ENCODE data around the gene HSPB6.

HSPB6 gene

GRCh38 chr19:35755550-35756376, 1.1 kb downstream of the HSPB6 start:
- Histone ChIP-seq H3K79me2 (ENCODE audit: insufficient read depth, low read depth) (peaks cover 12% of the 10 kb centered on the region; the same call in 1 of the 2 replicates), H3K27me3 (ENCODE audit: insufficient read depth, low read depth) (no peaks in the 10 kb centered on the region), H3K27ac (no peak overlapping the region), H3K4me2 (no peak overlapping the region), H4K20me1 (ENCODE audit: insufficient read depth) (no peaks in the 10 kb centered on the region), H3K9ac (no peak overlapping the region), H2AFZ (ENCODE audit: low read depth) (no peak overlapping the region), H3K4me1 (ENCODE audit: low read depth, poor library complexity, severe bottlenecking) (peaks cover 16% of the 10 kb centered on the region), H3K4me3 (IDR thresholded peaks at IDR 0.05; ENCODE audit: insufficient read depth, low read depth, low read length) (no peak overlapping the region), H3K36me3 (ENCODE audit: insufficient read depth) (no peaks in the 10 kb centered on the region)
- TF ChIP-seq CTCF (conservative IDR thresholded peaks at IDR 0.05; ENCODE audit: low read depth, low read length) = no peak

- Histone ChIP-seq H3K4me1 (ENCODE audit: low read depth, poor library complexity, severe bottlenecking) (peaks cover 16% of the 10 kb centered on the region), H3K79me2 (ENCODE audit: insufficient read depth, low read depth) (peaks cover 12% of the 10 kb centered on the region; the same call in 1 of the 2 replicates), H3K27me3 (ENCODE audit: insufficient read depth, low read depth) (no peaks in the 10 kb centered on the region), H3K36me3 (ENCODE audit: insufficient read depth) (no peaks in the 10 kb centered on the region), H3K4me2 (no peak overlapping the region), H2AFZ (ENCODE audit: low read depth) (no peak overlapping the region), H3K27ac (no peak overlapping the region), H4K20me1 (ENCODE audit: insufficient read depth) (no peaks in the 10 kb centered on the region), H3K4me3 (IDR thresholded peaks at IDR 0.05; ENCODE audit: insufficient read depth, low read depth, low read length) (no peak overlapping the region), H3K9ac (no peak overlapping the region)
- TF ChIP-seq CTCF (conservative IDR thresholded peaks at IDR 0.05; ENCODE audit: low read depth, low read length) = no peak
Observed at GRCh38 chr19:35755131-35755549, 1.7 kb downstream of the HSPB6 start.

- no peak overlapping the region for H3K9ac ChIP-seq
- no peaks in the 10 kb centered on the region for H3K36me3 ChIP-seq (ENCODE audit: insufficient read depth)
- no peak overlapping the region for H2AFZ ChIP-seq (ENCODE audit: low read depth)
- H3K4me2 ChIP-seq = no peak overlapping the region
- no peaks in the 10 kb centered on the region for H3K27me3 ChIP-seq (ENCODE audit: insufficient read depth, low read depth)
- no peaks in the 10 kb centered on the region for H4K20me1 ChIP-seq (ENCODE audit: insufficient read depth)
- H3K79me2 ChIP-seq (ENCODE audit: insufficient read depth, low read depth) = peaks cover 11% of the 10 kb centered on the region; the same call in 1 of the 2 replicates
- TF ChIP-seq CTCF (conservative IDR thresholded peaks at IDR 0.05; ENCODE audit: low read depth, low read length) = no peak
- peaks cover 16% of the 10 kb centered on the region for H3K4me1 ChIP-seq (ENCODE audit: low read depth, poor library complexity, severe bottlenecking)
- H3K4me3 ChIP-seq (IDR thresholded peaks at IDR 0.05; ENCODE audit: insufficient read depth, low read depth, low read length) = no peak overlapping the region
- no peak overlapping the region for H3K27ac ChIP-seq
Observed at GRCh38 chr19:35754370-35755130, 2.3 kb downstream of the HSPB6 start.

GRCh38 chr19:35753634-35754369, 3.0 kb downstream of the HSPB6 start:
- Histone ChIP-seq H2AFZ (ENCODE audit: low read depth) (no peak overlapping the region), H3K9ac (no peak overlapping the region), H3K27ac (no peak overlapping the region), H3K4me1 (ENCODE audit: low read depth, poor library complexity, severe bottlenecking) (peaks cover 16% of the 10 kb centered on the region), H3K4me2 (no peak overlapping the region), H3K79me2 (ENCODE audit: insufficient read depth, low read depth) (peaks cover 8% of the 10 kb centered on the region; the same call in 1 of the 2 replicates), H3K27me3 (ENCODE audit: insufficient read depth, low read depth) (no peaks in the 10 kb centered on the region), H3K4me3 (IDR thresholded peaks at IDR 0.05; ENCODE audit: insufficient read depth, low read depth, low read length) (no peak overlapping the region), H3K36me3 (ENCODE audit: insufficient read depth) (no peaks in the 10 kb centered on the region), H4K20me1 (ENCODE audit: insufficient read depth) (no peaks in the 10 kb centered on the region)
- no peak for TF ChIP-seq CTCF (conservative IDR thresholded peaks at IDR 0.05; ENCODE audit: low read depth, low read length)

Measured in KMS-11 (cell line).